Upper lobe of left lung (tissue), 6 donors: ENCODE measurements around the gene DRC3. TPM values are rescaled to one million over a fixed set of nuclear protein-coding genes. Genes with fewer than 3 reads are reported as not detected.

Experiments used
- ATAC-seq, 2 donors: fragments of 200-7000 bp; cut with Tn5 transposase; one replicate each; pipeline ENCODE4 v1.9.1; 2022; ENCODE audit warnings: mild to moderate bottlenecking in 2 of 2, moderate library complexity in 2 of 2; ENCODE audit not compliant: low FRiP score in 2 of 2
- DNase-seq, 2 donors: peaks; one replicate each; pipeline ENCODE4 v3.0.0-alpha.2; 2019 to 2020
- H3K27ac ChIP-seq, 4 donors: fragments of 200-600 bp; sonication (generic); one replicate each; pipeline ENCODE4 v1.5.1; 2016 to 2019
- H3K27me3 ChIP-seq, 4 donors: fragments of 200-600 bp; sonication (generic); one replicate each; pipeline ENCODE4 v1.5.1; 2017 to 2019
- H3K36me3 ChIP-seq, 4 donors: fragments of 200-600 bp; sonication (generic); one replicate each; pipeline ENCODE4 v1.5.1; 2016 to 2019
- H3K4me1 ChIP-seq, 4 donors: fragments of 200-600 bp; sonication (generic); one replicate each; pipeline ENCODE4 v1.5.1; 2018 to 2019
- H3K4me3 ChIP-seq, 4 donors: fragments of 200-600 bp; sonication (generic); one replicate each; pipeline ENCODE4 v1.5.1; 2017 to 2019; ENCODE audit warnings: mild to moderate bottlenecking in 2 of 4, moderate library complexity in 1 of 4
- H3K9me3 ChIP-seq, 4 donors: fragments of 200-600 bp; sonication (generic); one replicate each; pipeline ENCODE4 v1.5.1; 2018 to 2019
- CTCF ChIP-seq, 6 experiments: fragments of 450-650 bp in 4 of 6; fragments of 200-600 bp in 2 of 6; sonication (generic) in 2 of 6; IDR thresholded peaks; one replicate each; pipeline ENCODE4 v1.5.1; 2016 to 2019; ENCODE audit warnings: antibody characterized with exemption in 6 of 6
- EP300 ChIP-seq, 4 donors: sonication (generic); formaldehyde crosslinking; IDR thresholded peaks; one replicate each; pipeline ENCODE4 v1.5.1; 2017; ENCODE audit warnings: antibody characterized with exemption in 4 of 4, control low read depth in 2 of 4
- POLR2A ChIP-seq, 4 donors: fragments of 450-650 bp; IDR thresholded peaks; one replicate each; pipeline ENCODE4 v1.5.1; 2016 to 2017; ENCODE audit warnings: antibody characterized with exemption in 4 of 4, mild to moderate bottlenecking in 2 of 4
- POLR2AphosphoS5 ChIP-seq, 2 donors: sonication (generic); formaldehyde crosslinking; IDR thresholded peaks; one replicate each; pipeline ENCODE4 v1.5.1; 2017; ENCODE audit warnings: antibody characterized with exemption in 2 of 2
- WGBS, 2 donors: methylation state at CpG; one replicate each; pipeline ENCODE4 v1.1.5; 2017 to 2018; 5-methylcytosine and 5-hydroxymethylcytosine counted together
- total RNA-seq, 6 donors: library from RNA; depleted of rRNA in 4 of 6; stranded (reverse); fragments of >200 nt in 4 of 6; gene quantifications; one replicate each; pipeline versions ENCODE4 v1.1.0 to v1.2.1, GENCODE V29; 2016 to 2021
- donor health status: DM: no; HTN: no; CAD: no; lungs with moderate emphysema.
- donor health status: DM: no; HTN: yes; CAD: no; lungs with severe emphysema.

Gene DRC3
- total RNA-seq, 6 donors from 2014 or later: 1.5 to 46.2 (median 11.4) TPM

GRCh38 chr17:18044609-18045008, 71.9 kb downstream of the DRC3 start:
- Histone ChIP-seq H3K36me3 (peaks cover 5 to 26% (median 11%) of the 10 kb centered on the region in 4 donors), H3K4me1 (peaks cover 13 to 22% (median 13%) of the 10 kb centered on the region in 4 donors)
- ATAC-seq: no peak

GRCh38 chr17:18045691-18046350, 73.2 kb downstream of the DRC3 start:
- DNase-seq (no peak), ATAC-seq (no peak)
- no peak overlapping the region for H3K27ac ChIP-seq
- no peak for TF ChIP-seq EP300 (IDR thresholded peaks at IDR 0.05)
- H3K36me3 ChIP-seq: peaks cover 5 to 26% (median 11%) of the 10 kb centered on the region in 4 donors
- WGBS, 2 donors: 78 to 85% methylated on average over 3 of the region's 3 CpGs
- no peaks in the 10 kb centered on the region for H3K27me3 ChIP-seq
- no peak overlapping the region for H3K4me3 ChIP-seq
- peaks cover 4 to 11% (median 6%) of the 10 kb centered on the region in 4 donors for H3K4me1 ChIP-seq
- H3K9me3 ChIP-seq: no peaks in the 10 kb centered on the region

More at GRCh38 chr17:18044609-18045008, 71.9 kb downstream of the DRC3 start:
- Histone ChIP-seq H3K27ac (no peak overlapping the region), H3K9me3 (no peaks in the 10 kb centered on the region), H3K4me3 (no peak overlapping the region), H3K27me3 (no peaks in the 10 kb centered on the region)
- TF ChIP-seq POLR2AphosphoS5 (IDR thresholded peaks at IDR 0.05) (no peak), EP300 (IDR thresholded peaks at IDR 0.05) (no peak)
- DNase-seq: no peak
- 87 to 90% methylated on average over 3 of the region's 3 CpGs for WGBS, 2 donors

- DNase-seq: no peak
- Histone ChIP-seq H3K36me3 (peaks cover 16 to 60% (median 44%) of the 10 kb centered on the region in 4 donors), H3K4me3 (no peak overlapping the region), H3K27ac (no peak overlapping the region), H3K9me3 (no peaks in the 10 kb centered on the region), H3K27me3 (no peaks in the 10 kb centered on the region), H3K4me1 (no peaks in the 10 kb centered on the region)
- ATAC-seq: no peak
- TF ChIP-seq POLR2A (IDR thresholded peaks at IDR 0.05) (no peak), EP300 (IDR thresholded peaks at IDR 0.05) (no peak), CTCF (IDR thresholded peaks at IDR 0.05) (no peak), POLR2AphosphoS5 (IDR thresholded peaks at IDR 0.05) (no peak)
- WGBS, 2 donors: 94% methylated on average over 6 of the region's 6 CpGs
These were observed 82.9 kb downstream of the DRC3 start for GRCh38 chr17:18055597-18055996.

- Histone ChIP-seq H3K4me3 (no peak overlapping the region), H3K36me3 (peaks cover 16 to 66% (median 48%) of the 10 kb centered on the region in 4 donors), H3K27ac (no peak overlapping the region), H3K27me3 (no peaks in the 10 kb centered on the region), H3K4me1 (no peaks in the 10 kb centered on the region), H3K9me3 (no peaks in the 10 kb centered on the region)
- 79 to 83% methylated on average over 3 of the region's 3 CpGs for WGBS, 2 donors
- DNase-seq: no peak
- ATAC-seq: no peak
- no peak for TF ChIP-seq CTCF (IDR thresholded peaks at IDR 0.05)
- no peak for TF ChIP-seq POLR2AphosphoS5 (IDR thresholded peaks at IDR 0.05)
- no peak for TF ChIP-seq EP300 (IDR thresholded peaks at IDR 0.05)
- TF ChIP-seq POLR2A (IDR thresholded peaks at IDR 0.05): no peak
These were observed 83.6 kb downstream of the DRC3 start for GRCh38 chr17:18056214-18056613.

GRCh38 chr17:18059283-18059682, 86.6 kb downstream of the DRC3 start:
- 63 to 66% methylated on average over 5 of the region's 5 CpGs for WGBS, 2 donors
- H3K4me1 ChIP-seq: no peaks in the 10 kb centered on the region
- DNase-seq: no peak
- no peak overlapping the region for H3K27ac ChIP-seq
- H3K27me3 ChIP-seq: no peaks in the 10 kb centered on the region
- TF ChIP-seq POLR2A (IDR thresholded peaks at IDR 0.05) (no peak), EP300 (IDR thresholded peaks at IDR 0.05) (no peak), CTCF (IDR thresholded peaks at IDR 0.05) (no peak), POLR2AphosphoS5 (IDR thresholded peaks at IDR 0.05) (no peak)
- no peak overlapping the region for H3K4me3 ChIP-seq
- no peaks in the 10 kb centered on the region for H3K9me3 ChIP-seq
- ATAC-seq: no peak
- peaks cover 18 to 88% (median 52%) of the 10 kb centered on the region in 4 donors for H3K36me3 ChIP-seq

- H3K4me1 ChIP-seq: no peaks in the 10 kb centered on the region
- TF ChIP-seq POLR2AphosphoS5 (IDR thresholded peaks at IDR 0.05): no peak
- no peak for TF ChIP-seq CTCF (IDR thresholded peaks at IDR 0.05)
- TF ChIP-seq POLR2A (IDR thresholded peaks at IDR 0.05): no peak
- no peak for TF ChIP-seq EP300 (IDR thresholded peaks at IDR 0.05)
- H3K4me3 ChIP-seq: no peak overlapping the region
- DNase-seq: no peak
- H3K27me3 ChIP-seq: no peaks in the 10 kb centered on the region
- ATAC-seq: no peak
- H3K27ac ChIP-seq: no peak overlapping the region
- H3K36me3 ChIP-seq: peaks cover 18 to 69% (median 41%) of the 10 kb centered on the region in 4 donors
- 73 to 76% methylated on average over 2 of the region's 2 CpGs for WGBS, 2 donors
- no peaks in the 10 kb centered on the region for H3K9me3 ChIP-seq
These were observed 91.4 kb downstream of the DRC3 start for GRCh38 chr17:18064053-18064452.
